Activated B cell treated with CpG ODN at 0.5 μM for 24 hours (primary cell): ENCODE measurements around the gene CEACAM1. TPM values are rescaled to one million over a fixed set of nuclear protein-coding genes. Genes with fewer than 3 reads are reported as not detected.
A peak's percentile ranks its signal among the peaks of the same experiment; 100 is the strongest.
"Not testable (repeated sequence)": the region's sequence is repeated elsewhere in the genome, so short reads cannot be mapped to it uniquely, and the experiment has no call there.

Source experiments
- ATAC-seq: fragments of 200-7000 bp; cut with Tn5 transposase; one replicate; pipeline ENCODE4 v1.10.0; 2021; ENCODE audit warnings: low read depth, mild to moderate bottlenecking, moderate library complexity
- CTCF ChIA-PET: fragments of 350-600 bp; sonication (Branson Sonifier 250); formaldehyde crosslinking; loops from one replicate; lab custom pipeline; 2021; ENCODE audit warnings: antibody characterized with exemption; lab: Charles Lee
- POLR2A ChIA-PET: fragments of 350-600 bp; sonication (Branson Sonifier 250); formaldehyde crosslinking; loops from one replicate; lab custom pipeline; 2021; ENCODE audit warnings: antibody characterized with exemption; lab: Charles Lee
- DNase-seq: peaks from one replicate; pipeline ENCODE4 v3.0.0; 2022
- H3K27ac Mint-ChIP-seq: one replicate; pipeline ENCODE4 v1.8.0; 2020; ENCODE audit warnings: mixed read lengths
- H3K27me3 Mint-ChIP-seq: one replicate; pipeline ENCODE4 v1.8.0; 2021; ENCODE audit warnings: mixed read lengths
- H3K36me3 Mint-ChIP-seq: one replicate; pipeline ENCODE4 v1.8.0; 2021; ENCODE audit warnings: low read depth, mixed read lengths
- H3K4me1 Mint-ChIP-seq: one replicate; pipeline ENCODE4 v1.8.0; 2021; ENCODE audit warnings: mixed read lengths
- H3K4me3 Mint-ChIP-seq: one replicate; pipeline ENCODE4 v1.8.0; 2020; ENCODE audit warnings: mild to moderate bottlenecking, mixed read lengths
- H3K9me3 Mint-ChIP-seq: one replicate; pipeline ENCODE4 v1.8.0; 2020; ENCODE audit warnings: mixed read lengths
- CTCF ChIP-seq: fragments of 200-600 bp; IDR thresholded peaks from one replicate; pipeline ENCODE4 v1.8.0; 2022; ENCODE audit warnings: antibody characterized with exemption, mild to moderate bottlenecking
- intact Hi-C: fragments of 100-400 bp; cut with micrococcal nuclease; formaldehyde crosslinking; loops from one replicate; pipeline ENCODE4 v1.15.1; 2024
- total RNA-seq: library from RNA; stranded (reverse); gene quantifications from 2 replicates; pipeline ENCODE4 v1.2.3, GENCODE V29; 2022

The CEACAM1 gene
- total RNA-seq, 1 donor from 2014 or later = 9.4 TPM

- DNase-seq = no peak
- Mint-ChIP-seq H3K9me3 (no peaks in the 10 kb centered on the region), H3K27me3 (no peaks in the 10 kb centered on the region), H3K4me1 (peaks cover 20% of the 10 kb centered on the region), H3K36me3 (no peaks in the 10 kb centered on the region), H3K4me3 (no peak overlapping the region), H3K27ac (no peak overlapping the region)
- no peak for ATAC-seq
- ChIA-PET CTCF (no interaction called here), POLR2A (no interaction called here)
- TF ChIP-seq CTCF = no peak
- intact Hi-C loops = no loop called here
Observed at GRCh38 chr19:42501733-42502132, 26.5 kb downstream of the CEACAM1 start.

DNA sequence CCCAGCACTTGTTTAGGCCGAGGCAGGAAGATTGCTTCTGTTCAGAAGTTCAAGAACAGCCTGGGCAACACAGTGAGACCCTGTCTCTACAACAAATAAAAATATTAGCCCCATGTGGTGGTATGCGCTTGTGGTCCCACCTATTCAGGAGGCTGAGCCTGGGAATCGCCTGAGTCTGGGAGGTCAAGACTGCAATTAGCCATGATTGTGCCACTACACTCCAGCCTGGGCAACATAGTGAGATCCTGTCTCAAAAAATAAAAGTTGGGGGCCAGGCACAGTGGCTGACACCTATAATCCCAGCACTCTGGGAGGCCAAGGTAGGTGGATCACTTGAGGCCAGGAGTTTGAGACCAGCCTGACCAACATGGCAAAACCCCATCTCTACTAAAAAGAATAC lies 27.0 kb downstream of the CEACAM1 start:
- CTCF ChIA-PET, H3K4me3 Mint-ChIP-seq, intact Hi-C loops, POLR2A ChIA-PET, H3K9me3 Mint-ChIP-seq, H3K27me3 Mint-ChIP-seq, DNase-seq, H3K36me3 Mint-ChIP-seq, ATAC-seq, H3K27ac Mint-ChIP-seq: not testable (repeated sequence)
- peaks cover 25% of the 10 kb centered on the region for H3K4me1 Mint-ChIP-seq

- ATAC-seq (no peak), DNase-seq (no peak)
- POLR2A ChIA-PET = interaction anchor here (0.8 to 1.4 kb wide), 3 partner anchors 14 to 33 kb away, joined by 3 to 4 read pairs (median 3); no protein-coding TSS in a partner anchor
- CTCF ChIA-PET = interaction anchor here (1.4 to 2.9 kb wide), 4 partner anchors 31 to 48 kb away, joined by 3 to 13 read pairs (median 7); partner anchors contain the start of gene CEACAM1
- Mint-ChIP-seq H3K36me3 (no peaks in the 10 kb centered on the region), H3K27ac (peak overlapping the region; percentile 86), H3K4me3 (no peak overlapping the region), H3K27me3 (no peaks in the 10 kb centered on the region), H3K4me1 (peaks cover 32% of the 10 kb centered on the region), H3K9me3 (no peaks in the 10 kb centered on the region)
- no peak for TF ChIP-seq CTCF
- intact Hi-C loops = no loop called here
Observed at GRCh38 chr19:42498169-42498757, 30.0 kb downstream of the CEACAM1 start.

- DNase-seq = no peak
- Mint-ChIP-seq H3K27ac (peak overlapping the region; percentile 86), H3K4me3 (peak overlapping the region; percentile 45), H3K9me3 (no peaks in the 10 kb centered on the region), H3K4me1 (peaks cover 32% of the 10 kb centered on the region), H3K36me3 (no peaks in the 10 kb centered on the region), H3K27me3 (no peaks in the 10 kb centered on the region)
- intact Hi-C loops = loop anchor here (2.0 kb wide), 1 partner anchor 31 kb away; no protein-coding TSS in a partner anchor
- TF ChIP-seq CTCF = no peak
- ChIA-PET CTCF (interaction anchor here (1.2 to 2.9 kb wide), 4 partner anchors 31 to 47 kb away, joined by 3 to 13 read pairs (median 8); partner anchors contain the start of gene CEACAM1), POLR2A (interaction anchor here (0.8 to 1.4 kb wide), 2 partner anchors 31 to 32 kb away, joined by 3 read pairs; no protein-coding TSS in a partner anchor)
- ATAC-seq = peak; percentile 72
Observed at GRCh38 chr19:42497492-42498168, 30.7 kb downstream of the CEACAM1 start.

DNA sequence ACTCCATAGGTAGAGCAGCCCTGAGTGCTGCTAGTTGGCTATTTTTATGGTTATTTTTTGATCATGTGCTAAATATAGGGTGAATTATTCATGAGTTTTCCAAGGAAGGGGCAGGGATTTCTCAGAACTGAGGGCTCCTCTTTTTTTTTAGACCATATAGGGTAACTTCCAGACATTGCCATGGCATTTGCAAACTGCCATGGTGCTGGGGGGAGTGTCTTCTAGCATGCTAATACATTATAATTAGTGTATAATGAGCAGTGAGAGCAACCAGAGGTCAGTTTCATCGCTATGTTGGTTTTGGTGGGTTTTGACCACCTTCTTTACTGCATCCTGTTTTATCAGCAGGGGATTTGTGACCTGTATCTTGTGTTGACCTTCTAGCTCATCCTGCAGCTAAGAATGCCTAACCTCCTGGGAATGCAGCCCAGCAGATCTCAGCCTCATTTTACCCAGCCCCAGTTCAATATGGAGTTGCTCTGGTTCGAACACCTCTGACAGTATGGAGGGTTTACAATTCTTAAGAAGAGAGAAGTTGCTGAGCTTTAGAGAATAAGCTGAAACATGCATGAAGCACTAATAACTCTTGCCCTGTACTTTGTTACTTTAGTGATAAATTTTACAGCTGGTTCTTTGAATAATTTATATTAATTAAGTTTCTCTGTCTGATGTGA lies 31.7 kb downstream of the CEACAM1 start:
- intact Hi-C loops = loop anchor here (2.0 kb wide), 1 partner anchor 30 kb away; no protein-coding TSS in a partner anchor
- peak overlapping the region; percentile 86 for H3K27ac Mint-ChIP-seq

More for the DNA sequence above, 31.7 kb downstream of the CEACAM1 start:
- H3K4me1 Mint-ChIP-seq = peaks cover 32% of the 10 kb centered on the region
- DNase-seq (no peak), ATAC-seq (no peak)
- H3K36me3 Mint-ChIP-seq = no peaks in the 10 kb centered on the region
- H3K9me3 Mint-ChIP-seq = no peaks in the 10 kb centered on the region
- no peak overlapping the region for H3K4me3 Mint-ChIP-seq
- ChIA-PET CTCF (interaction anchor here (1.2 to 2.3 kb wide), 2 partner anchors 30 to 46 kb away, joined by 5 to 10 read pairs; no protein-coding TSS in a partner anchor), POLR2A (no interaction called here)
- TF ChIP-seq CTCF = no peak
- H3K27me3 Mint-ChIP-seq = no peaks in the 10 kb centered on the region
